GM12878 (cell line): ENCODE data around the gene SYNPR. TPM values are rescaled to one million over a fixed set of nuclear protein-coding genes. Genes with fewer than 3 reads are reported as not detected.

Experiments
- ATAC-seq: fragments of 200-7000 bp; cut with Tn5 transposase; 3 replicates; pipeline ENCODE4 v1.9.1; 2020; ENCODE audit warnings: mild to moderate bottlenecking, moderate library complexity
- BruUV-seq: library from RNA; stranded (reverse); fragments of 400-500 nt; replicated peaks from 2 replicates; lab custom pipeline; 2021; lab: Mats Ljungman, UMichigan
- CTCF ChIA-PET: fragments of 300-600 bp; sonication (Branson Sonifier 250); formaldehyde crosslinking; extraction: SDS; loops from one replicate; lab custom pipeline; 2021; ENCODE audit warnings: inconsistent platforms; lab: Yijun Ruan, JAX
- POLR2A ChIA-PET: fragments of 350-600 bp; formaldehyde crosslinking; extraction: SDS; loops from one replicate; lab custom pipeline; 2021; ENCODE audit warnings: inconsistent platforms; lab: Charles Lee
- RAD21 ChIA-PET: fragments of 300-600 bp; sonication (Branson Sonifier 250); formaldehyde crosslinking; loops from one replicate; lab custom pipeline; 2023; ENCODE audit warnings: antibody characterized with exemption; ENCODE audit not compliant: unreplicated experiment; lab: Charles Lee
- SMC1A ChIA-PET: fragments of 300-600 bp; sonication (Branson Sonifier 250); formaldehyde crosslinking; loops from one replicate; lab custom pipeline; 2023; ENCODE audit not compliant: unreplicated experiment, uncharacterized antibody; lab: Charles Lee
- DNase-seq: peaks from one replicate; pipeline ENCODE4 v3.0.0-alpha.2; 2011; ENCODE audit warnings: low read depth, low spot score
- FAIRE-seq: peaks from 3 replicates; lab custom pipeline; 2011; peaks lifted over from hg19 to GRCh38; lab: Jason Lieb, UNC
- H2AFZ ChIP-seq: 2 replicates; pipeline ENCODE4 v1.6.0; 2011; ENCODE audit warnings: low read depth, low read length, control low read depth; ENCODE audit not compliant: control insufficient read depth
- H3K27ac ChIP-seq: 2 replicates; pipeline ENCODE4 v1.5.1; 2011; ENCODE audit warnings: control low read depth; ENCODE audit not compliant: control insufficient read depth, insufficient read depth
- H3K27me3 ChIP-seq, 2 experiments: replicated peaks in 1 of 2; 2 replicates each; pipeline versions ENCODE4 v1.6.0 to v1.6.1; 2011; ENCODE audit warnings: low read length in 1 of 2; ENCODE audit not compliant: control insufficient read depth in 2 of 2, insufficient read depth in 2 of 2
- H3K36me3 ChIP-seq, 2 experiments: 2 replicates each; pipeline ENCODE4 v1.5.1; 2011; ENCODE audit warnings: low read length in 1 of 2; ENCODE audit not compliant: control insufficient read depth in 2 of 2, insufficient read depth in 2 of 2
- H3K4me1 ChIP-seq: 2 replicates; pipeline ENCODE4 v1.6.1; 2011; ENCODE audit warnings: mild to moderate bottlenecking, low read length, moderate library complexity, mixed read lengths; ENCODE audit not compliant: control insufficient read depth, insufficient read depth
- H3K4me2 ChIP-seq: 2 replicates; pipeline ENCODE4 v1.6.0; 2011; ENCODE audit warnings: control low read depth; ENCODE audit not compliant: control insufficient read depth, insufficient read depth
- H3K4me3 ChIP-seq: fragments of 200-600 bp; sonication (generic); 2 replicates; pipeline ENCODE4 v1.5.1; 2016
- H3K79me2 ChIP-seq: 2 replicates; pipeline ENCODE4 v1.6.0; 2011; ENCODE audit warnings: low read length; ENCODE audit not compliant: control insufficient read depth, insufficient read depth
- H3K9ac ChIP-seq: 2 replicates; pipeline ENCODE4 v1.8.0; 2011; ENCODE audit warnings: low read length, control low read depth, mixed read lengths; ENCODE audit not compliant: control insufficient read depth, insufficient read depth
- H3K9me3 ChIP-seq: replicated peaks from 3 replicates; pipeline ENCODE4 v1.5.1; 2011; ENCODE audit warnings: mild to moderate bottlenecking, low read length; ENCODE audit not compliant: control insufficient read depth, insufficient read depth
- H4K20me1 ChIP-seq: 2 replicates; pipeline ENCODE4 v1.6.0; 2011; ENCODE audit not compliant: control insufficient read depth, insufficient read depth
- CHD2 ChIP-seq: IDR thresholded peaks from 2 replicates; pipeline ENCODE4 v1.6.1; 2011; ENCODE audit warnings: low read depth, low read length, improper control_type of control experiment, borderline replicate concordance
- DPF2 ChIP-seq: fragments of 450-650 bp; IDR thresholded peaks from 2 replicates; pipeline ENCODE4 v1.6.1; 2017; ENCODE audit warnings: mild to moderate bottlenecking
- ESRRA ChIP-seq: IDR thresholded peaks from 2 replicates; pipeline ENCODE4 v1.6.1; 2012; ENCODE audit warnings: mild to moderate bottlenecking, low read length, improper control_type of control experiment
- LARP7 ChIP-seq: fragments of 450-650 bp; IDR thresholded peaks from 2 replicates; pipeline ENCODE4 v1.6.1; 2017; ENCODE audit warnings: mild to moderate bottlenecking
- MYB ChIP-seq: fragments of 150-350 bp; IDR thresholded peaks from 2 replicates; pipeline ENCODE4 v1.6.1; 2014; ENCODE audit warnings: mild to moderate bottlenecking, low read depth, low read length, borderline replicate concordance
- NR2C1 ChIP-seq: fragments of 450-650 bp; IDR thresholded peaks from 2 replicates; pipeline ENCODE4 v1.6.1; 2017; ENCODE audit warnings: antibody characterized with exemption, mild to moderate bottlenecking, moderate library complexity
- PRDM15 ChIP-seq: fragments of 450-650 bp; formaldehyde crosslinking; IDR thresholded peaks from 2 replicates; pipeline ENCODE4 v1.4.0; 2020; ENCODE audit warnings: mild to moderate bottlenecking, moderate library complexity
- SUZ12 ChIP-seq: fragments of 200-600 bp; sonication (generic); IDR thresholded peaks from one replicate; pipeline ENCODE4 v1.6.1; 2018; ENCODE audit warnings: antibody characterized with exemption, mild to moderate bottlenecking; ENCODE audit not compliant: unreplicated experiment
- ZNF622 ChIP-seq: fragments of 450-650 bp; IDR thresholded peaks from 2 replicates; pipeline ENCODE4 v1.6.1; 2017; ENCODE audit warnings: mild to moderate bottlenecking, inconsistent platforms
- WGBS: methylation state at CpG from one replicate; pipeline ENCODE4 v1.1.6; 2016; ENCODE audit warnings: low lambda C conversion rate; ENCODE audit not compliant: insufficient replicate concordance, insufficient coverage; ENCODE audit errors: missing lambda C conversion rate; 5-methylcytosine and 5-hydroxymethylcytosine counted together
- in situ Hi-C: fragments of 300-500 bp; cut with MboI; formaldehyde crosslinking; loops from 9 replicates; pipeline ENCODE4 v1.14.3; 2018; ENCODE audit warnings: mixed read lengths
- intact Hi-C: fragments of 100-400 bp; cut with micrococcal nuclease; formaldehyde crosslinking; loops from one replicate; pipeline ENCODE4 v1.14.2; 2022; ENCODE audit not compliant: unreplicated experiment
- polyA plus RNA-seq, 11 experiments: library from polyadenylated mRNA; depleted of rRNA in 4 of 11; unstranded in 6 of 11; stranded (reverse) in 5 of 11; fragments of >200 nt; fragmentation: Nextera tagmentation in 4 of 11; fragmentation: Illumina TruSeq in 1 of 11; extraction: Ambion mirVana in 4 of 11; extraction: Trizol in 1 of 11; gene quantifications; 1 replicate in 1 of 11; 2 replicates in 10 of 11; pipeline versions ENCODE4 v1.2.1 to v1.2.3, GENCODE V29; 2011 to 2016; ENCODE audit warnings: inconsistent platforms in 2 of 11, missing spikeins in 2 of 11, low read depth in 1 of 11
- total RNA-seq, 4 experiments: library from RNA; depleted of rRNA in 3 of 4; stranded (reverse); fragments of >200 nt in 3 of 4; fragmentation: Illumina TruSeq in 1 of 4; extraction: Trizol in 1 of 4; gene quantifications; 2 replicates each; pipeline versions ENCODE4 v1.2.1 to v1.2.3, GENCODE V29; 2013 to 2021

Gene SYNPR
- total and polyA plus RNA-seq, 10 of the 15 experiments (the other 5 are each of a cell fraction or from before 2014, with no cell fraction given) = not detected

DNA sequence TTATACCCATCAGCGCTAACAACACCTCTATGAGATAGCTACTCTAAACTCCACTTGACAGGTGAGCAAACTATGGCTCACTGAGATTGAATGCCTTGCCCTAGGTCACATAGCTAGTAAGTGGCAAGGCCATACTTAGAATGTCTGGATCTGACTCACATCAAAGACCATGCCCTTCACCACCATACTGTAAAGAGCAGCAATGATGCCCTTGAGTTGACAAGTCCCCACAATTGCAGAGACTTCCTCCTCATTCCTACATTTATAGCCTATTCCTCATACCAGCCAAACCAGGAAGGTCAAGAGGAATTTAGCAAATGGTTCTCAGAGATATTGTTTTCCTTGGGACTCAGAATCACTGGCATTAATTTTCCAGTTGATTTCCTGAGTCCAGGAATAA, 216.5 kb downstream of the SYNPR start:
- no peak overlapping the region for H3K9ac ChIP-seq
- no peaks in the 10 kb centered on the region for H3K79me2 ChIP-seq
- no peaks in the 10 kb centered on the region for H3K9me3 ChIP-seq
- no peak overlapping the region for H3K4me2 ChIP-seq
- TF ChIP-seq SUZ12 (no peak), ESRRA (no peak), LARP7 (no peak), PRDM15 (CRISPR knock-in tag) (no peak), NR2C1 (no peak), DPF2 (no peak), MYB (no peak), CHD2 (no peak), ZNF622 (no peak)
- H3K4me1 ChIP-seq = no peaks in the 10 kb centered on the region
- no peaks in the 10 kb centered on the region for H3K36me3 ChIP-seq
- POLR2A ChIA-PET = no interaction called here
- FAIRE-seq = no peak
- SMC1A ChIA-PET = no interaction called here
- H4K20me1 ChIP-seq = no peaks in the 10 kb centered on the region
- RAD21 ChIA-PET = no interaction called here
- CTCF ChIA-PET = interaction anchor here (1.2 kb wide), 1 partner anchor 143 kb away, joined by 3 read pairs; no protein-coding TSS in a partner anchor
- DNase-seq = no peak
- ATAC-seq = no peak
- H3K27ac ChIP-seq = no peak overlapping the region
- H3K27me3 ChIP-seq = no peaks in the 10 kb centered on the region
- H2AFZ ChIP-seq = no peak overlapping the region
- H3K4me3 ChIP-seq = no peak overlapping the region
- no TSS peak for BruUV-seq
- intact Hi-C loops = no loop called here
- in situ Hi-C loops = no loop called here
- 100% methylated on average over 1 of the region's 1 CpG for WGBS
